ENCODE results near the gene SEMA3A. TPM values are rescaled to one million over a fixed set of nuclear protein-coding genes. Genes with fewer than 3 reads are reported as not detected.

SEMA3A gene
- total RNA-seq, 4 donors from 2014 or later, result 27.8 to 39.0 (median 34.5) TPM

GRCh38 chr7:84042110-84042539 lies 152.5 kb downstream of the SEMA3A start:
- H3K27ac ChIP-seq (replicated peaks in 1 of 4), result no peak overlapping the region
- 77% methylated on average over 7 of the region's 7 CpGs for WGBS
- no peaks in the 10 kb centered on the region for H3K27me3 ChIP-seq
- intact Hi-C loops (cut with DNase I), result no loop called here
- no peaks in the 10 kb centered on the region for H3K9me3 ChIP-seq
- peaks cover 0 to 3% (median 0%) of the 10 kb centered on the region in 4 donors for H3K36me3 ChIP-seq
- no peak for TF ChIP-seq EP300 (IDR thresholded peaks at IDR 0.05)
- TF ChIP-seq CTCF (IDR thresholded peaks at IDR 0.05), result no peak
- TF ChIP-seq POLR2AphosphoS5 (IDR thresholded peaks at IDR 0.05), result no peak
- no peak for TF ChIP-seq POLR2A (IDR thresholded peaks at IDR 0.05; ENCODE audit: low read depth)
- H3K4me3 ChIP-seq, result no peak overlapping the region
- no peak for DNase-seq (ENCODE audit: extremely low spot score)
- peaks cover 0 to 12% (median 8%) of the 10 kb centered on the region in 4 donors for H3K4me1 ChIP-seq

DNA sequence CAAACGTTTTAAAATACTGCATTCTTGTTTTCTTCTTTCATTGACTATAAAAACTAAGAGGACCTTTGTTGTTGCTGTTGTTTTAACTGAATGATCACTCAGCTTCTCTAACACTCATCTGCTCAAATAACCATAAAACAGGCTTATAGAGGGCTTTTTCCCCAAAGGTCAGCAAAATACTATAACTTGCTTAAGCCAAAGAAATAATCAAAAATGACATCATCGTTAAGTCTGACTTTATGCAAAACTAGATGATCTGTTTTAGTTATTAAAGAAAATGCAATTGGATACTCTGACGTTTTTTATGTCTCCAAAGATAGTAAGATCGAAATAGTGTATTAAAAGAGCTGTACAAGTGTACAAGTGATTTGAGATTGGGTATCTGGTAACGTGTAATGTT lies 152.9 kb downstream of the SEMA3A start:
- H3K4me1 ChIP-seq, result peaks cover 0 to 12% (median 8%) of the 10 kb centered on the region in 4 donors
- TF ChIP-seq POLR2A (IDR thresholded peaks at IDR 0.05; ENCODE audit: low read depth) (no peak), CTCF (IDR thresholded peaks at IDR 0.05) (no peak), POLR2AphosphoS5 (IDR thresholded peaks at IDR 0.05) (no peak), EP300 (IDR thresholded peaks at IDR 0.05) (no peak)
- no peak for DNase-seq (ENCODE audit: extremely low spot score)
- H3K36me3 ChIP-seq, result peaks cover 0 to 3% (median 0%) of the 10 kb centered on the region in 4 donors
- no peaks in the 10 kb centered on the region for H3K9me3 ChIP-seq
- H3K27ac ChIP-seq (replicated peaks in 1 of 4), result no peak overlapping the region
- H3K4me3 ChIP-seq, result no peak overlapping the region
- 86% methylated on average over 5 of the region's 5 CpGs for WGBS
- intact Hi-C loops (cut with DNase I), result no loop called here
- no peaks in the 10 kb centered on the region for H3K27me3 ChIP-seq

DNA sequence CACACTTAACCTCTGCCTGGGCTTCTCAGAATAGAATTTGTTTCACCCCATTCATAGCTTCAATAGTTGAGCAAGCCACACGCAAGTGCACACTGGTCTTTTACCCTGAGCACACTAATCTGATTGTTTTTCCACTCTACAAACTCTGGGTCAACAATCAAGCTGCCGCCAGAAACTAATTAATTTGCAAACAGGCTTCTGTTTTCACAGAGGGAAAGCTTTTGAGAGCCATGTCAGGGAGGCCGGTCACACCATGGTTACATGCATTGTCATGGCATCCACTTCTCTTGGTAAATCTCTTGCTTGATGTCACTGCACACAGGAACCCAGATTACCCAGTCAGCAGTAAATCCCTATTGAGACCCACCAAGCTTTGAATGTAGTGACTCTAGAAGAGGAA lies 154.2 kb downstream of the SEMA3A start:
- H3K4me3 ChIP-seq, result no peak overlapping the region
- 81% methylated on average over 3 of the region's 3 CpGs for WGBS
- TF ChIP-seq EP300 (IDR thresholded peaks at IDR 0.05), result no peak
- no peak for TF ChIP-seq POLR2AphosphoS5 (IDR thresholded peaks at IDR 0.05)
- TF ChIP-seq POLR2A (IDR thresholded peaks at IDR 0.05; ENCODE audit: low read depth), result no peak
- TF ChIP-seq CTCF (IDR thresholded peaks at IDR 0.05), result no peak

GRCh38 chr7:84039432-84039831 lies 155.2 kb downstream of the SEMA3A start:
- H3K27me3 ChIP-seq, result no peaks in the 10 kb centered on the region
- TF ChIP-seq EP300 (IDR thresholded peaks at IDR 0.05) (no peak), CTCF (IDR thresholded peaks at IDR 0.05) (no peak), POLR2AphosphoS5 (IDR thresholded peaks at IDR 0.05) (no peak), POLR2A (IDR thresholded peaks at IDR 0.05; ENCODE audit: low read depth) (no peak)
- H3K9me3 ChIP-seq, result no peaks in the 10 kb centered on the region
- peaks cover 0 to 9% (median 4%) of the 10 kb centered on the region in 4 donors for H3K4me1 ChIP-seq
- no peak overlapping the region for H3K27ac ChIP-seq (replicated peaks in 1 of 4)
- H3K4me3 ChIP-seq, result no peak overlapping the region
- DNase-seq (ENCODE audit: extremely low spot score), result no peak
- H3K36me3 ChIP-seq, result peaks cover 0 to 3% (median 0%) of the 10 kb centered on the region in 4 donors
- intact Hi-C loops (cut with DNase I), result no loop called here

More for the DNA sequence above, 154.2 kb downstream of the SEMA3A start:
- Histone ChIP-seq H3K27me3 (no peaks in the 10 kb centered on the region), H3K36me3 (peaks cover 0 to 3% (median 0%) of the 10 kb centered on the region in 4 donors), H3K9me3 (no peaks in the 10 kb centered on the region), H3K4me1 (peaks cover 0 to 12% (median 8%) of the 10 kb centered on the region in 4 donors), H3K27ac (replicated peaks in 1 of 4) (no peak overlapping the region)
- intact Hi-C loops (cut with DNase I), result no loop called here
- DNase-seq (ENCODE audit: extremely low spot score), result no peak

GRCh38 chr7:84027678-84028077 lies 166.9 kb downstream of the SEMA3A start:
- no peaks in the 10 kb centered on the region for H3K27me3 ChIP-seq
- TF ChIP-seq CTCF (IDR thresholded peaks at IDR 0.05), result no peak
- no peak for TF ChIP-seq EP300 (IDR thresholded peaks at IDR 0.05)
- no peak for TF ChIP-seq POLR2AphosphoS5 (IDR thresholded peaks at IDR 0.05)
- TF ChIP-seq POLR2A (IDR thresholded peaks at IDR 0.05; ENCODE audit: low read depth), result no peak
- WGBS, result 97% methylated on average over 3 of the region's 3 CpGs
- H3K4me3 ChIP-seq, result no peak overlapping the region
- DNase-seq (ENCODE audit: extremely low spot score), result no peak
- H3K4me1 ChIP-seq, result peaks cover 0 to 28% (median 24%) of the 10 kb centered on the region in 4 donors
- intact Hi-C loops (cut with DNase I), result no loop called here
- H3K36me3 ChIP-seq, result no peaks in the 10 kb centered on the region
- no peak overlapping the region for H3K27ac ChIP-seq (replicated peaks in 1 of 4)
- H3K9me3 ChIP-seq, result no peaks in the 10 kb centered on the region
